Sciatic nerve (tissue), 2 donors: ENCODE data around the gene TARS2. TPM values are rescaled to one million over a fixed set of nuclear protein-coding genes. Genes with fewer than 3 reads are reported as not detected.

Source experiments
- ATAC-seq: fragments of 200-7000 bp; cut with Tn5 transposase; one replicate; pipeline ENCODE4 v1.9.1; 2020; ENCODE audit warnings: mild to moderate bottlenecking, moderate library complexity
- DNase-seq: peaks from one replicate; pipeline ENCODE4 v3.0.0-alpha.2; 2020; ENCODE audit warnings: low spot score
- intact Hi-C: fragments of 100-400 bp; cut with DNase I; formaldehyde crosslinking; loops from one replicate; pipeline ENCODE4 v1.14.2; 2022
- microRNA-seq: library from miRNA; unstranded; fragments of <30 nt; microRNA quantifications from one replicate; pipeline ENCODE4 v1.2.0, GENCODE V29; 2020
- total RNA-seq: library from RNA; stranded (reverse); fragmentation: NEBNext Ultra II Directional; extraction: Animal tissue kit (Norgen Biotek cat#: 25700); gene quantifications from one replicate; pipeline ENCODE4 v1.2.1, GENCODE V29; 2021
- donor health status: DM: no; HTN: no; CAD: no.
- donor health status: DM: no; HTN: no; CAD: no.

Gene TARS2
- total RNA-seq, 1 donor from 2014 or later: 22.4 TPM

GRCh38 chr1:150552128-150552910 is 65.1 kb downstream of the TARS2 start:
- DNase-seq: peak; percentile 90
- intact Hi-C loops: no loop called here
- peak; percentile 82 for ATAC-seq

GRCh38 chr1:150552911-150553289 is 65.7 kb downstream of the TARS2 start:
- ATAC-seq (no peak), DNase-seq (no peak)
- intact Hi-C loops: no loop called here

- no peak for DNase-seq
- no peak for ATAC-seq
- intact Hi-C loops: no loop called here
Observed at GRCh38 chr1:150553392-150554085, 66.3 kb downstream of the TARS2 start.

- ATAC-seq (no peak), DNase-seq (no peak)
- intact Hi-C loops: no loop called here
Observed at GRCh38 chr1:150554086-150554452, 66.8 kb downstream of the TARS2 start.

DNA sequence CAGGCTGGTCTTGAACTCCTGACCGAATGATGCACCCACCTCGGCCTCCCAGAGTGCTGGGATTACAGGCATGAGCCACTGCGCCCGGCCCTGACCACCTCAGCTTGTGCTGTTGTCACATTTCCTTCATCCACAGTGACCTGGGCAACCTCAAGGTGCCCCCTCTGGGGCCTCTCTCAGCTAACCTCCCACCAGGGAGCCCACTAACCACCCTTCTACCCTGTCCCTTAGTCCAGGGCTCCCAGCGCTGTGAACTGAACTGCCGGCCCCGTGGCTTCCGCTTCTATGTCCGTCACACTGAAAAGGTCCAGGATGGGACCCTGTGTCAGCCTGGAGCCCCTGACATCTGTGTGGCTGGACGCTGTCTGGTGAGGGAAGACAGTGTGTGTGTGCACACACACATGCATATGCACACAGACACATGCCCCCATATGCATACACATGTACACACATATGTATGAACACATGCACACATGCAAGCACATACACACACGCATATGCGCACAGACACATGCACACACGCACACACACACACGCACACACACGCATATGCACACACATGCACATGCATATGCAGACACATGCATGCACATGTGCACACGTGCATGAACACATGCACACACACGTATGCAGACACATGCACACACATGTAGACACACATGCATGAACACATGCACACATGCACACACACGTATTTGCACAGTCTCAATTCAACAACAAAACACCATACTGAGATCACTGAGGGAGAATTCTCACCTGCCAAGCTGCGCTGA is 68.2 kb downstream of the TARS2 start:
- ATAC-seq (no peak), DNase-seq (no peak)
- intact Hi-C loops: no loop called here

GRCh38 chr1:150555971-150556865 is 69.0 kb downstream of the TARS2 start:
- intact Hi-C loops: no loop called here
- no peak for DNase-seq

GRCh38 chr1:150557065-150557600 is 69.9 kb downstream of the TARS2 start:
- intact Hi-C loops: no loop called here
- no peak for DNase-seq
- ATAC-seq: no peak

More at GRCh38 chr1:150555971-150556865, 69.0 kb downstream of the TARS2 start:
- ATAC-seq: no peak

Small RNA genes lying within 50 kb of the gene (microRNA-seq; reads per million reads assigned to microRNA genes)
- gene MIR4257 (not detected), gene MIR6878 (not detected)

Other genes with a start within 250 kb of the TARS2 start
- 0.71 TPM for gene CA14, start 229.6 kb upstream of the TARS2 start, total RNA-seq
- 87.4 TPM for gene APH1A, start 218.4 kb upstream of the TARS2 start, total RNA-seq
- 9.2 TPM for gene C1orf54, start 214.6 kb upstream of the TARS2 start, total RNA-seq
- 5.7 TPM for gene CIART, start 204.9 kb upstream of the TARS2 start, total RNA-seq
- gene MRPS21, start 193.6 kb upstream of the TARS2 start, total RNA-seq: 52.7 TPM
- gene PRPF3, start 165.9 kb upstream of the TARS2 start, total RNA-seq: 88.2 TPM
- 42.8 TPM for gene RPRD2, start 123.3 kb upstream of the TARS2 start, total RNA-seq
- 19.7 TPM for gene ECM1, start 20.7 kb downstream of the TARS2 start, total RNA-seq
- not detected for gene FALEC, start 28.3 kb downstream of the TARS2 start, total RNA-seq
- gene ADAMTSL4, start 62.0 kb downstream of the TARS2 start, total RNA-seq: 70.2 TPM
- 214 TPM for gene MCL1, start 92.2 kb downstream of the TARS2 start, total RNA-seq
- gene ENSA, start 142.2 kb downstream of the TARS2 start, total RNA-seq: 144 TPM
- gene GOLPH3L, start 209.7 kb downstream of the TARS2 start, total RNA-seq: 27.6 TPM
- 3.8 TPM for gene HORMAD1, start 233.5 kb downstream of the TARS2 start, total RNA-seq